ENCODE data around the gene RPS6KA5. TPM values are rescaled to one million over a fixed set of nuclear protein-coding genes. Genes with fewer than 3 reads are reported as not detected.

Gene RPS6KA5
- total RNA-seq, 1 donor, result 0.86 TPM

DNA sequence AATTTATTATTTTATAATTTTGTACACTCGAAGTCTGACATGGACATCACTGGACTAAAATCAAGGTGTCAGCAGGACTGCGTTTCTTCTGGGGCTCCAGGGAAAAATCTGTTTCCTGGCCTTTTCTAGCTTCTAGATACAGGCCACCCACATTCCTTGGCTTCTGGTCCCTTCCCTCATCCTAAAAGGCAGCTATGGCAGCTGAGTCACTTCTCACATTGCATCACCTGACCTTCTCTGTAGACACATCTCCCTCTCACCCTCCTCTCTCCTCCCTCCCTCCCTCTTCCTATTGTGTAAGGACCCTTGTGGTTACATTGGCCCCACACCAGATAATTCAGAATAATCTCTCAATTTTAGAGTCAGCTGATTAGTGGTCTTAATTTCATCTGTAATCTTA, 92.4 kb downstream of the RPS6KA5 start:
- H3K4me3 ChIP-seq (ENCODE audit: low read depth, low read length), result no peak overlapping the region
- TF ChIP-seq CTCF (IDR thresholded peaks at IDR 0.05; ENCODE audit: insufficient read depth, low read depth, low read length), result no peak
- DNase-seq (ENCODE audit: low read depth), result no peak

DNA sequence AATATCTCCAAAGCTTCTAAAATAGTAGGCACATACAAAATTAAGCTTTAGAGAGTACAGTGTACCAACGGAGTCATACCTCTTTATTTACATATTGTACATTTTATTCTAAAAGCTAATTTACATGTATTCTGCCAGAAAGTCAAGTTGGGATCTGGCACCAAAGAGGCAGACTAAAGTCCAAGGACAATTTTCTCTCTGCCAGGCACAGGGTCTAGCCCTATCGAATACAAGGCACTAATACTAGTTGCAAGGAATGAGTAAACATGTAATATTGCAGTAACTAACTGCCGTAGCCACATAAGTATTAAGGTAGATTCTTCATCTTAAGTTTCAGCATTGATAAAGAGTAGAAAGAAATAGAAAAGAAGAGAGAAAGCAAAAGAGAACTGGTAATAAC, 93.9 kb downstream of the RPS6KA5 start:
- DNase-seq (ENCODE audit: low read depth), result no peak
- no peak overlapping the region for H3K4me3 ChIP-seq (ENCODE audit: low read depth, low read length)
- TF ChIP-seq CTCF (IDR thresholded peaks at IDR 0.05; ENCODE audit: insufficient read depth, low read depth, low read length), result no peak

DNA sequence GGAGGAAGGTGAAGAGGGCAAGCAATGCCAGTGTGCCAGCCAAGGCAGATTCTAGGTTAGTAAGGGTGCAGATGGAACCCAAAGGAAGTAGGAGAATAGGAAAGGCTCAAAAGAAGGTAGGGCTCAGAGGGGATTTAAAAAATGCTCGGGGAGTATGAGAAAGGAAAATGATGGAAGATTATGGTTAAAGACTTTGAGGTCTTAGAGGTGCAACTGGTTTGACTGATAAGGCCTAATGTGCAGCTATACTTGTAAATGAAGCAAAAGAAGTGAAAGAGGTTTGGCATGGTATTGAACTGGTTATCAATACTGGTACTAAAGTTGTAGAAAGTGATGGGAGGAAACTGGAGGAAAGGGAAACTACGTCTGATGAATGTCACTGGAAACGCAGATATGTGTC, 94.7 kb downstream of the RPS6KA5 start:
- DNase-seq (ENCODE audit: low read depth), result no peak
- TF ChIP-seq CTCF (IDR thresholded peaks at IDR 0.05; ENCODE audit: insufficient read depth, low read depth, low read length), result no peak
- no peak overlapping the region for H3K4me3 ChIP-seq (ENCODE audit: low read depth, low read length)

GRCh38 chr14:90963343-90963742, 97.1 kb downstream of the RPS6KA5 start:
- DNase-seq (ENCODE audit: low read depth), result no peak
- H3K4me3 ChIP-seq (ENCODE audit: low read depth, low read length), result no peak overlapping the region
- no peak for TF ChIP-seq CTCF (IDR thresholded peaks at IDR 0.05; ENCODE audit: insufficient read depth, low read depth, low read length)

DNA sequence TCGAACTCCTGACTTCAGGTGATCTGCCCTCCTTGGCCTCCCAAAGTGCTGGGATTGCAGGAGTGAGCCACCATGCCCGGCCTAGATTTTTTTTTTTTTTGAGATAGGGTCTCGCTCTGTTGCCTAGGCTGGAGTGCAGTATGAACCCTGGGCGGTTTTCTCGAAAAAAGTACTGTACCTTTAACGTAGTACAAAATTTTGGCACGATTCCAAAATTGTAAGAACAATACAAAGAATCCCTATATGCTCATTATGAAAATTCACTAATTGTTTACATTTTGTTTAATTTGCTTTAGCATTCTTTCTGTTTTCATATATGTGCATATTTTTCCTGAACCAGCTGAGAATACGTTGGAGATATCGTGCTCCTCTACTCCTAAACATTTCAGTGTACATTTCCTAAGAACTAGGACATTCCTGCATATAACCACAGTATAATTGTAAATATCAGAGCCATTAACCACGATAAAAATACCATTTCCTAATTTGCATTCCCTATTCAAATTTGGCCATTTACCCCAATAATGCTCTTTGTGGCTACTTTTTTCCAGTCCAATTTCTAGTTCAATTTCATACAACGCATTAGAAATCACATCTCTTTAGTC, 97.8 kb downstream of the RPS6KA5 start:
- no peak for TF ChIP-seq CTCF (IDR thresholded peaks at IDR 0.05; ENCODE audit: insufficient read depth, low read depth, low read length)
- DNase-seq (ENCODE audit: low read depth), result no peak
- no peak overlapping the region for H3K4me3 ChIP-seq (ENCODE audit: low read depth, low read length)

DNA sequence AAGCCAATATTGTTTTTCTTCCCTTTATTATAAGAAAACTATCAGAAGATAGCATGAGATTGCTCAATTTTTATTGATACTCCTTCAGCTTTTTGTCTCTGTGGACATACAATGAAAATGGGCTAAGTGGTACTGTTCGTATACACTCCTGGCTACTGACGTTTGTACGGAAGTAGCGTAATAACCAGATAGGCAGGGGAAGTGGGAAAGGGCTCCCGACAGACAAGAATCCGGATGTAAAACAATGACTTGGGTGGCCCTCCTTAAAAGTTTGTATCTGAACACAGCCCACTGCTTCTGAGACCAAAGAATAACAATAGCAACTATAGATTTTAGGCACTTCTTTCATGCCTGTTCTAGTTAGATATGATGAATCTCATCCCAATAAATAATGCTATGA, 99.6 kb downstream of the RPS6KA5 start:
- no peak for DNase-seq (ENCODE audit: low read depth)
- no peak overlapping the region for H3K4me3 ChIP-seq (ENCODE audit: low read depth, low read length)
- no peak for TF ChIP-seq CTCF (IDR thresholded peaks at IDR 0.05; ENCODE audit: insufficient read depth, low read depth, low read length)

- no peak overlapping the region for H3K4me3 ChIP-seq (ENCODE audit: low read depth, low read length)
- TF ChIP-seq CTCF (IDR thresholded peaks at IDR 0.05; ENCODE audit: insufficient read depth, low read depth, low read length), result no peak
- DNase-seq (ENCODE audit: low read depth), result no peak
Measured at GRCh38 chr14:90959344-90959743, 101.1 kb downstream of the RPS6KA5 start.
